WTC11 (cell line): Measurements from ENCODE around the gene PLCD1. TPM values are rescaled to one million over a fixed set of nuclear protein-coding genes. Genes with fewer than 3 reads are reported as not detected.

ENCODE experiments used
- ATAC-seq: fragments of 200-7000 bp; cut with Tn5 transposase; 2 replicates; pipeline ENCODE4 v1.10.0; 2021; ENCODE audit warnings: mild to moderate bottlenecking, moderate library complexity
- CTCF ChIA-PET: fragments of 300-600 bp; sonication (Branson Sonifier 250); formaldehyde crosslinking; loops from one replicate; lab custom pipeline; 2021; ENCODE audit warnings: antibody characterized with exemption; lab: Charles Lee
- POLR2A ChIA-PET: fragments of 350-600 bp; sonication (Branson Sonifier 250); formaldehyde crosslinking; loops from one replicate; lab custom pipeline; 2021; ENCODE audit warnings: antibody characterized with exemption; lab: Charles Lee
- DNase-seq: peaks from one replicate; pipeline ENCODE4 v3.0.0; 2021; ENCODE audit warnings: low spot score
- H3K27ac Mint-ChIP-seq: 2 replicates; pipeline ENCODE4 v1.8.0; 2021; ENCODE audit warnings: mixed read lengths
- H3K27me3 Mint-ChIP-seq: 2 replicates; pipeline ENCODE4 v1.8.0; 2021; ENCODE audit warnings: low read depth, mild to moderate bottlenecking, moderate library complexity, mixed read lengths
- H3K36me3 Mint-ChIP-seq: 2 replicates; pipeline ENCODE4 v1.8.0; 2021; ENCODE audit warnings: mixed read lengths
- H3K4me1 Mint-ChIP-seq: 2 replicates; pipeline ENCODE4 v1.8.0; 2022; ENCODE audit warnings: mixed read lengths
- H3K4me3 Mint-ChIP-seq: 2 replicates; pipeline ENCODE4 v1.8.0; 2021; ENCODE audit warnings: mild to moderate bottlenecking, moderate library complexity, mixed read lengths
- H3K9me3 Mint-ChIP-seq: 2 replicates; pipeline ENCODE4 v1.8.0; 2021; ENCODE audit warnings: mixed read lengths
- CBFB ChIP-seq: sonication (generic); formaldehyde crosslinking; IDR thresholded peaks from 2 replicates; pipeline ENCODE4 v1.8.1; 2022; ENCODE audit warnings: mild to moderate bottlenecking, low read depth, missing genetic modification reagents
- CREB1 ChIP-seq: sonication (generic); formaldehyde crosslinking; IDR thresholded peaks from 2 replicates; pipeline ENCODE4 v1.8.0; 2023; ENCODE audit warnings: mild to moderate bottlenecking, missing genetic modification reagents
- CTCF ChIP-seq: fragments of 200-600 bp; IDR thresholded peaks from 2 replicates; pipeline ENCODE4 v1.8.0; 2022; ENCODE audit warnings: antibody characterized with exemption
- E2F1 ChIP-seq: sonication (generic); formaldehyde crosslinking; IDR thresholded peaks from 2 replicates; pipeline ENCODE4 v1.8.0; 2022; ENCODE audit warnings: mild to moderate bottlenecking, missing genetic modification reagents
- E2F5 ChIP-seq: sonication (generic); formaldehyde crosslinking; IDR thresholded peaks from 2 replicates; pipeline ENCODE4 v1.8.1; 2022; ENCODE audit warnings: mild to moderate bottlenecking, moderate library complexity, missing genetic modification reagents
- EMX1 ChIP-seq: fragments of 250-450 bp; sonication (Bioruptor Pico); IDR thresholded peaks from 2 replicates; pipeline ENCODE4 v1.8.0; 2021; ENCODE audit warnings: mild to moderate bottlenecking
- ESRRA ChIP-seq: sonication (generic); formaldehyde crosslinking; IDR thresholded peaks from 2 replicates; pipeline ENCODE4 v1.8.1; 2022; ENCODE audit warnings: mild to moderate bottlenecking, missing genetic modification reagents, borderline replicate concordance
- FOXJ3 ChIP-seq: sonication (generic); formaldehyde crosslinking; IDR thresholded peaks from 2 replicates; pipeline ENCODE4 v1.9.0; 2021; ENCODE audit warnings: missing genetic modification reagents, mild to moderate bottlenecking, borderline replicate concordance
- FOXP1 ChIP-seq: sonication (generic); formaldehyde crosslinking; IDR thresholded peaks from 2 replicates; pipeline ENCODE4 v1.8.0; 2022; ENCODE audit warnings: missing genetic modification reagents, mild to moderate bottlenecking, moderate library complexity, borderline replicate concordance
- GABPB1 ChIP-seq: sonication (generic); formaldehyde crosslinking; IDR thresholded peaks from 2 replicates; pipeline ENCODE4 v1.8.1; 2023; ENCODE audit warnings: mild to moderate bottlenecking, missing genetic modification reagents
- GRHL2 ChIP-seq: fragments of 250-450 bp; sonication (Bioruptor Pico); IDR thresholded peaks from 2 replicates; pipeline ENCODE4 v1.8.0; 2022; ENCODE audit warnings: mild to moderate bottlenecking, moderate library complexity; ENCODE audit not compliant: insufficient replicate concordance, severe bottlenecking
- HMGA2 ChIP-seq: fragments of 250-450 bp; sonication (Bioruptor Pico); IDR thresholded peaks from 2 replicates; pipeline ENCODE4 v1.4.0; 2021; ENCODE audit warnings: mild to moderate bottlenecking, moderate library complexity
- KAT7 ChIP-seq: sonication (generic); formaldehyde crosslinking; IDR thresholded peaks from 2 replicates; pipeline ENCODE4 v1.8.1; 2023; ENCODE audit warnings: missing genetic modification reagents, mild to moderate bottlenecking, borderline replicate concordance
- NR2C2 ChIP-seq: sonication (generic); formaldehyde crosslinking; IDR thresholded peaks from 2 replicates; pipeline ENCODE4 v1.8.0; 2022; ENCODE audit warnings: mild to moderate bottlenecking, missing genetic modification reagents
- SP1 ChIP-seq: sonication (generic); formaldehyde crosslinking; conservative IDR thresholded peaks from 2 replicates; pipeline ENCODE4 v1.8.1; 2022; ENCODE audit warnings: missing genetic modification reagents
- ZNF121 ChIP-seq: sonication (generic); formaldehyde crosslinking; IDR thresholded peaks from 2 replicates; pipeline ENCODE4 v1.8.0; 2023; ENCODE audit warnings: missing genetic modification reagents
- ZNF396 ChIP-seq: fragments of 250-450 bp; sonication (Bioruptor Pico); IDR thresholded peaks from 2 replicates; pipeline ENCODE4 v1.8.0; 2021; ENCODE audit warnings: mild to moderate bottlenecking, moderate library complexity, borderline replicate concordance
- ZNF416 ChIP-seq: fragments of 250-450 bp; sonication (Bioruptor Pico); IDR thresholded peaks from 2 replicates; pipeline ENCODE4 v1.9.0; 2021; ENCODE audit warnings: mild to moderate bottlenecking, inconsistent platforms
- ZSCAN18 ChIP-seq: fragments of 250-450 bp; sonication (Bioruptor Pico); IDR thresholded peaks from 2 replicates; pipeline ENCODE4 v2.1.2; 2022; ENCODE audit warnings: mild to moderate bottlenecking, moderate library complexity
- total RNA-seq: library from RNA; stranded (reverse); gene quantifications from 3 replicates; pipeline ENCODE4 v1.2.3, GENCODE V29; 2021
- TF ChIP-seq, protein P1 (sequence below): sonication (generic); formaldehyde crosslinking; IDR thresholded peaks from 2 replicates; pipeline ENCODE4 v1.8.1; 2023; ENCODE audit warnings: mild to moderate bottlenecking, missing genetic modification reagents, moderate library complexity
- TF ChIP-seq, protein P2 (sequence below): sonication (generic); formaldehyde crosslinking; IDR thresholded peaks from 2 replicates; pipeline ENCODE4 v1.8.1; 2023; ENCODE audit warnings: mild to moderate bottlenecking, missing genetic modification reagents
- TF ChIP-seq, protein P3 (sequence below): sonication (generic); formaldehyde crosslinking; IDR thresholded peaks from 2 replicates; pipeline ENCODE4 v1.8.1; 2023; ENCODE audit warnings: mild to moderate bottlenecking, missing genetic modification reagents
- TF ChIP-seq, protein P4 (sequence below): fragments of 250-450 bp; sonication (Bioruptor Pico); IDR thresholded peaks from 2 replicates; pipeline ENCODE4 v1.8.0; 2021; ENCODE audit warnings: mild to moderate bottlenecking

PLCD1 gene
- total RNA-seq, 1 experiment from 2014 or later: 29.9 TPM

GRCh38 chr3:38006031-38006430 is 23.4 kb downstream of the PLCD1 start:
- TF ChIP-seq CREB1 (CRISPR knock-in tag) (no peak), ESRRA (CRISPR knock-in tag) (no peak), ZNF396 (CRISPR knock-in tag) (no peak), KAT7 (CRISPR knock-in tag) (no peak), E2F5 (CRISPR knock-in tag) (no peak), ZNF121 (CRISPR knock-in tag) (no peak), HMGA2 (no peak), E2F1 (no peak), ZNF416 (CRISPR knock-in tag) (no peak), CBFB (CRISPR knock-in tag) (no peak), NR2C2 (CRISPR knock-in tag) (no peak), ZSCAN18 (CRISPR knock-in tag) (no peak), FOXP1 (CRISPR knock-in tag) (no peak)
- TF ChIP-seq, protein P1, sequence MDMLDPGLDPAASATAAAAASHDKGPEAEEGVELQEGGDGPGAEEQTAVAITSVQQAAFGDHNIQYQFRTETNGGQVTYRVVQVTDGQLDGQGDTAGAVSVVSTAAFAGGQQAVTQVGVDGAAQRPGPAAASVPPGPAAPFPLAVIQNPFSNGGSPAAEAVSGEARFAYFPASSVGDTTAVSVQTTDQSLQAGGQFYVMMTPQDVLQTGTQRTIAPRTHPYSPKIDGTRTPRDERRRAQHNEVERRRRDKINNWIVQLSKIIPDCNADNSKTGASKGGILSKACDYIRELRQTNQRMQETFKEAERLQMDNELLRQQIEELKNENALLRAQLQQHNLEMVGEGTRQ: no peak
- TF ChIP-seq, protein P2, sequence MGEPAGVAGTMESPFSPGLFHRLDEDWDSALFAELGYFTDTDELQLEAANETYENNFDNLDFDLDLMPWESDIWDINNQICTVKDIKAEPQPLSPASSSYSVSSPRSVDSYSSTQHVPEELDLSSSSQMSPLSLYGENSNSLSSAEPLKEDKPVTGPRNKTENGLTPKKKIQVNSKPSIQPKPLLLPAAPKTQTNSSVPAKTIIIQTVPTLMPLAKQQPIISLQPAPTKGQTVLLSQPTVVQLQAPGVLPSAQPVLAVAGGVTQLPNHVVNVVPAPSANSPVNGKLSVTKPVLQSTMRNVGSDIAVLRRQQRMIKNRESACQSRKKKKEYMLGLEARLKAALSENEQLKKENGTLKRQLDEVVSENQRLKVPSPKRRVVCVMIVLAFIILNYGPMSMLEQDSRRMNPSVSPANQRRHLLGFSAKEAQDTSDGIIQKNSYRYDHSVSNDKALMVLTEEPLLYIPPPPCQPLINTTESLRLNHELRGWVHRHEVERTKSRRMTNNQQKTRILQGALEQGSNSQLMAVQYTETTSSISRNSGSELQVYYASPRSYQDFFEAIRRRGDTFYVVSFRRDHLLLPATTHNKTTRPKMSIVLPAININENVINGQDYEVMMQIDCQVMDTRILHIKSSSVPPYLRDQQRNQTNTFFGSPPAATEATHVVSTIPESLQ (CRISPR knock-in tag): no peak
- TF ChIP-seq, protein P3, sequence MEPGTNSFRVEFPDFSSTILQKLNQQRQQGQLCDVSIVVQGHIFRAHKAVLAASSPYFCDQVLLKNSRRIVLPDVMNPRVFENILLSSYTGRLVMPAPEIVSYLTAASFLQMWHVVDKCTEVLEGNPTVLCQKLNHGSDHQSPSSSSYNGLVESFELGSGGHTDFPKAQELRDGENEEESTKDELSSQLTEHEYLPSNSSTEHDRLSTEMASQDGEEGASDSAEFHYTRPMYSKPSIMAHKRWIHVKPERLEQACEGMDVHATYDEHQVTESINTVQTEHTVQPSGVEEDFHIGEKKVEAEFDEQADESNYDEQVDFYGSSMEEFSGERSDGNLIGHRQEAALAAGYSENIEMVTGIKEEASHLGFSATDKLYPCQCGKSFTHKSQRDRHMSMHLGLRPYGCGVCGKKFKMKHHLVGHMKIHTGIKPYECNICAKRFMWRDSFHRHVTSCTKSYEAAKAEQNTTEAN (CRISPR knock-in tag): no peak
- peaks cover 10% of the 10 kb centered on the region; the same call in 1 of the 2 replicates for H3K36me3 Mint-ChIP-seq
- no peak overlapping the region for H3K4me3 Mint-ChIP-seq
- peaks cover 5% of the 10 kb centered on the region for H3K4me1 Mint-ChIP-seq
- H3K27ac Mint-ChIP-seq: no peak overlapping the region
- no peak for DNase-seq
- CTCF ChIA-PET: interaction anchor here (1.0 to 1.2 kb wide), 3 partner anchors 9 to 38 kb away, joined by 3 read pairs; no protein-coding TSS in a partner anchor
- H3K9me3 Mint-ChIP-seq: no peaks in the 10 kb centered on the region
- POLR2A ChIA-PET: no interaction called here
- H3K27me3 Mint-ChIP-seq: no peaks in the 10 kb centered on the region
- no peak for ATAC-seq

DNA sequence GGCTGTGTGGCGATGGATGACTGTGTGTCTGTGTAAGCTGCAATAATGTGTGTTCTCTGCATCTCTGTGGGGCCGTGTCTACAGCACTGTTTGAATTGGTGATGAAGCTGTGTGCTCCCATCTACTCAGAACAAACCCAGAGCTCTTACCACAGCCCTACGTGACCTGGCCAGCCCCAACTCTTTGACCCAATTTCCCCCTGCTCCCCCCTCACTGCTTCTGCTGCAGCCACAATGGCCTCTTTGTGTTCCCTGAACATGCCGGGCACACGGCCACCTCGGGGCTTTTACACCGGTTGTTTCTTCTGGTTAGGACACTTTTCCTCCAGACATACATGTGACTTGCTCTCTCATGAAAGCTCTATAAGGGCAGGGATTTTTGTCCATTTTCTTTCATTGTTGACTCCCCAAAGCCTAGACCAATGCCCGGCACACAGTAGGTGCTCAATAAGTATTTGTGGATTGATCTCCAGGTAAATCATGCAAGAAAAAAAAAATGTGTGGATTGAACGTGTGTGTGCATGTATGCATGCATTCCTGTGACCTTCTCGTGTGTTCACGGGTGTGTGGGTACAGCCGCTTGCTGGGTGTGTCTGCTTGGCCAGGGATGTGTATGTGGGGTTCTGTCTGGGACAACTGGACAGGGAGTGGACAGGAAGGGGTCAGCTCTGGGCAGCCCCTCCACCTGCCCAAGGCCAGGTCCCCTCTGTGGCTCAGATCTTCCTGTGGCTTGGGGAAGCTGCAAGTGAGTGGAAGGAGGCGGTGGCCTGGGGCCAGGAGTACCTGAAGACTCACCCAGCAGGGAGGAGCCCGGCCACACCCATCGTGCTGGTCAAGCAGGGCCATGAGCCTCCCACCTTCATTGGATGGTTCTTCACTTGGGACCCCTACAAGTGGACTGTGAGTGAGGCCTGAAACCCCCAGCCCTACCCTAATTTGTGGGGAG is 24.1 kb downstream of the PLCD1 start:
- Mint-ChIP-seq H3K27me3 (no peaks in the 10 kb centered on the region), H3K4me3 (no peak overlapping the region)
- CTCF ChIA-PET: interaction anchor here (1.0 to 1.1 kb wide), 2 partner anchors 30 to 657 kb away, joined by 3 to 5 read pairs; no protein-coding TSS in a partner anchor

More for the DNA sequence above, 24.1 kb downstream of the PLCD1 start:
- TF ChIP-seq CTCF (no peak), FOXJ3 (no peak), SP1 (no peak), GRHL2 (CRISPR knock-in tag) (no peak), EMX1 (CRISPR knock-in tag) (no peak), GABPB1 (CRISPR knock-in tag) (no peak), HMGA2 (no peak)
- TF ChIP-seq, protein P4, sequence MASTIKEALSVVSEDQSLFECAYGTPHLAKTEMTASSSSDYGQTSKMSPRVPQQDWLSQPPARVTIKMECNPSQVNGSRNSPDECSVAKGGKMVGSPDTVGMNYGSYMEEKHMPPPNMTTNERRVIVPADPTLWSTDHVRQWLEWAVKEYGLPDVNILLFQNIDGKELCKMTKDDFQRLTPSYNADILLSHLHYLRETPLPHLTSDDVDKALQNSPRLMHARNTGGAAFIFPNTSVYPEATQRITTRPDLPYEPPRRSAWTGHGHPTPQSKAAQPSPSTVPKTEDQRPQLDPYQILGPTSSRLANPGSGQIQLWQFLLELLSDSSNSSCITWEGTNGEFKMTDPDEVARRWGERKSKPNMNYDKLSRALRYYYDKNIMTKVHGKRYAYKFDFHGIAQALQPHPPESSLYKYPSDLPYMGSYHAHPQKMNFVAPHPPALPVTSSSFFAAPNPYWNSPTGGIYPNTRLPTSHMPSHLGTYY: no peak
- DNase-seq (no peak), ATAC-seq (no peak)
- POLR2A ChIA-PET: no interaction called here
- no peaks in the 10 kb centered on the region for H3K9me3 Mint-ChIP-seq
- no peak overlapping the region; the same call in 1 of the 2 replicates for H3K27ac Mint-ChIP-seq
- peaks cover 10% of the 10 kb centered on the region; the same call in 1 of the 2 replicates for H3K36me3 Mint-ChIP-seq
- H3K4me1 Mint-ChIP-seq: peaks cover 5% of the 10 kb centered on the region
